Fibroblast of lung (primary cell): ENCODE data around the gene NUDCD2. TPM values are rescaled to one million over a fixed set of nuclear protein-coding genes. Genes with fewer than 3 reads are reported as not detected.
A peak's percentile ranks its signal among the peaks of the same experiment; 100 is the strongest.
"Not testable (repeated sequence)": the region's sequence is repeated elsewhere in the genome, so short reads cannot be mapped to it uniquely, and the experiment has no call there.

Experiments
- DNase-seq, 2 donors: peaks; one replicate each; pipeline versions ENCODE4 v3.0.0 to v3.0.0-alpha.2; 2010; ENCODE audit warnings: low read depth in 2 of 2
- H2AFZ ChIP-seq: 2 replicates; pipeline ENCODE4 v1.5.1; 2012; ENCODE audit warnings: low read length, control low read depth, inconsistent platforms
- H3K27ac ChIP-seq: 2 replicates; pipeline ENCODE4 v1.5.1; 2011; ENCODE audit warnings: low read length, control low read depth; ENCODE audit not compliant: insufficient read depth
- H3K27me3 ChIP-seq: 2 replicates; pipeline ENCODE4 v1.5.1; 2011; ENCODE audit warnings: mild to moderate bottlenecking, low read length; ENCODE audit not compliant: control insufficient read depth, insufficient read depth
- H3K36me3 ChIP-seq: 2 replicates; pipeline ENCODE4 v1.5.1; 2011; ENCODE audit warnings: low read length; ENCODE audit not compliant: control insufficient read depth, insufficient read depth
- H3K4me1 ChIP-seq: 2 replicates; pipeline ENCODE4 v1.5.1; 2011; ENCODE audit warnings: low read length; ENCODE audit not compliant: control insufficient read depth, insufficient read depth; ENCODE audit errors: extremely low read depth
- H3K4me2 ChIP-seq: 2 replicates; pipeline ENCODE4 v1.5.1; 2011; ENCODE audit warnings: low read length, control low read depth; ENCODE audit not compliant: insufficient read depth; ENCODE audit errors: extremely low read depth
- H3K4me3 ChIP-seq, 4 experiments: fragments of 200-600 bp in 1 of 4; sonication (generic) in 1 of 4; replicated peaks in 1 of 4; 2 replicates each; pipeline ENCODE4 v1.5.1; 2011 to 2016; ENCODE audit warnings: low read length in 4 of 4, low read depth in 3 of 4, mild to moderate bottlenecking in 3 of 4, control low read depth in 2 of 4, inconsistent platforms in 1 of 4, mixed read lengths in 1 of 4; ENCODE audit not compliant: insufficient read depth in 1 of 4; ENCODE audit errors: control extremely low read depth in 1 of 4
- H3K79me2 ChIP-seq: 2 replicates; pipeline ENCODE4 v1.5.1; 2012; ENCODE audit warnings: mild to moderate bottlenecking, low read length, inconsistent platforms; ENCODE audit not compliant: control insufficient read depth, insufficient read depth
- H3K9ac ChIP-seq: 2 replicates; pipeline ENCODE4 v1.5.1; 2011; ENCODE audit warnings: mild to moderate bottlenecking, low read length, control low read depth; ENCODE audit not compliant: insufficient read depth
- H3K9me3 ChIP-seq: 2 replicates; pipeline ENCODE4 v1.5.1; 2012; ENCODE audit warnings: low read depth, low read length; ENCODE audit not compliant: control insufficient read depth, insufficient read depth
- H4K20me1 ChIP-seq: 2 replicates; pipeline ENCODE4 v1.5.1; 2011; ENCODE audit warnings: low read length; ENCODE audit not compliant: control insufficient read depth, insufficient read depth; ENCODE audit errors: extremely low read depth
- EZH2 ChIP-seq: IDR thresholded peaks from 2 replicates; pipeline ENCODE4 v1.5.1; 2012; ENCODE audit warnings: low read length, control low read depth, mild to moderate bottlenecking; ENCODE audit errors: missing control alignments
- polyA plus RNA-seq, 2 donors: library from polyadenylated mRNA; depleted of rRNA in 1 of 2; stranded (reverse) in 1 of 2; unstranded in 1 of 2; fragments of >200 nt; gene quantifications; 2 replicates each; pipeline ENCODE4 v1.2.1, GENCODE V29; 2011 to 2012; ENCODE audit warnings: missing spikeins in 1 of 2
- total RNA-seq: library from RNA; depleted of rRNA; stranded (reverse); fragments of >200 nt; gene quantifications from 2 replicates; pipeline ENCODE4 v1.2.1, GENCODE V29; 2014
- TF ChIP-seq, protein P1 (sequence below), 2 donors: IDR thresholded peaks in 1 of 2; conservative IDR thresholded peaks in 1 of 2; 1 replicate in 1 of 2; 2 replicates in 1 of 2; pipeline ENCODE4 v1.5.1; 2011 to 2012; ENCODE audit warnings: low read length in 2 of 2, control low read depth in 1 of 2, inconsistent platforms in 1 of 2, low read depth in 1 of 2, mild to moderate bottlenecking in 1 of 2

Gene NUDCD2
- total and polyA plus RNA-seq, 2 donors (not counting 1 experiment from before 2014, with no cell fraction given): 5.9 to 7.4 TPM

DNA sequence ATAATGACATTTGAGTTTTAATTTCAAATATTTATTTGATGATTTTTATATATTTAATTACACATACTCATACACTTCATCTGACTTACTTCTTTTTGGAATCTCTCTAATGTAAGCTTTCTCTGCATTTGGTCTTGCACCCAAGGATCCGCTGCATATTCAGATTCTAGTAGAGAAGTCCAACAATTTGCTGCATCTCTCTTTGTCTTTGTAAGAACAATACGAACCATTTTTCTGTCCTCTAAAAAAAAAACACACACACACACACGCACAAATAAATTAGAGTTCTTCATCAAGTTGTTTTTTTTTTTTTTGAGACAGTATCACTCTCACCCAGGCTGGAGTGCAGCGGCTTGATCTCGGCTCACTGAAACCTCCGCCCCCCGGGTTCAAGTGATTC lies 3.1 kb downstream of the NUDCD2 start:
- H4K20me1 ChIP-seq: no peaks in the 10 kb centered on the region
- no peak overlapping the region for H3K27ac ChIP-seq
- no peaks in the 10 kb centered on the region for H3K36me3 ChIP-seq
- no peak overlapping the region for H2AFZ ChIP-seq
- no peak overlapping the region for H3K9ac ChIP-seq
- peaks cover 23% of the 10 kb centered on the region for H3K79me2 ChIP-seq
- no peak overlapping the region for H3K4me2 ChIP-seq
- no peaks in the 10 kb centered on the region for H3K9me3 ChIP-seq
- H3K27me3 ChIP-seq: no peaks in the 10 kb centered on the region
- TF ChIP-seq, protein P1, sequence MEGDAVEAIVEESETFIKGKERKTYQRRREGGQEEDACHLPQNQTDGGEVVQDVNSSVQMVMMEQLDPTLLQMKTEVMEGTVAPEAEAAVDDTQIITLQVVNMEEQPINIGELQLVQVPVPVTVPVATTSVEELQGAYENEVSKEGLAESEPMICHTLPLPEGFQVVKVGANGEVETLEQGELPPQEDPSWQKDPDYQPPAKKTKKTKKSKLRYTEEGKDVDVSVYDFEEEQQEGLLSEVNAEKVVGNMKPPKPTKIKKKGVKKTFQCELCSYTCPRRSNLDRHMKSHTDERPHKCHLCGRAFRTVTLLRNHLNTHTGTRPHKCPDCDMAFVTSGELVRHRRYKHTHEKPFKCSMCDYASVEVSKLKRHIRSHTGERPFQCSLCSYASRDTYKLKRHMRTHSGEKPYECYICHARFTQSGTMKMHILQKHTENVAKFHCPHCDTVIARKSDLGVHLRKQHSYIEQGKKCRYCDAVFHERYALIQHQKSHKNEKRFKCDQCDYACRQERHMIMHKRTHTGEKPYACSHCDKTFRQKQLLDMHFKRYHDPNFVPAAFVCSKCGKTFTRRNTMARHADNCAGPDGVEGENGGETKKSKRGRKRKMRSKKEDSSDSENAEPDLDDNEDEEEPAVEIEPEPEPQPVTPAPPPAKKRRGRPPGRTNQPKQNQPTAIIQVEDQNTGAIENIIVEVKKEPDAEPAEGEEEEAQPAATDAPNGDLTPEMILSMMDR (conservative IDR thresholded peaks at IDR 0.05 in 1 of 2, IDR thresholded peaks at IDR 0.05 in 1 of 2; ENCODE audit: low read depth in 1 of 2, low read length in 2 of 2): no peak
- TF ChIP-seq EZH2: no peak
- H3K4me3 ChIP-seq: no peak overlapping the region
- DNase-seq: no peak
- no peaks in the 10 kb centered on the region for H3K4me1 ChIP-seq

DNA sequence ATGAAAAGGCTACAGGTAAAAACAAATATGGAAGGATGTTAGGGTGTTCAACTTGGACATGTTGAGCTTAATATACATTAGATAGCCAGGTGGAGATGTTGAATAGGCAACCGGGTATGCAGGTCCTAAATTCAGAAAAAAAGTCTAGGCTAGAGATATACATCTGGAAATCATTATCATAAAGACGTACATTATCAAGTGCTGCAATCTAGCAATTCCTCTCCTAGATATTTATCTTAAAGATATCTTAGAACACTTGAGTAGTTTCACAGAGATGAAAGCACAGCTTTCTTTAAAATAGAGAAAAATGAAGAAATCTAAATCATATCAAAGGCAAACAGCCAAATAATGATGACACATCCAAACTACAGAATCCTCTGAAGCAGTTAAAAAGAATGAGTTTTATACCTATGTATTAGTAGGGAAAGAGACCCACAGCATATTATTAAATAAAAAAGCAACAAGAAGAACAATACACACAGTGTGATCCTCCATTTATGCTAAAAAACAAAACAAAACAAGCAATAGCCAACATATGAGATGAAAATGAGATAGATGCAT lies 3.8 kb downstream of the NUDCD2 start:
- Histone ChIP-seq H2AFZ (no peak overlapping the region), H4K20me1 (no peaks in the 10 kb centered on the region), H3K4me1 (no peaks in the 10 kb centered on the region), H3K4me3 (no peak overlapping the region), H3K9me3 (no peaks in the 10 kb centered on the region), H3K27me3 (no peaks in the 10 kb centered on the region), H3K4me2 (no peak overlapping the region), H3K9ac (no peak overlapping the region), H3K36me3 (peaks cover 2% of the 10 kb centered on the region), H3K27ac (no peak overlapping the region), H3K79me2 (peaks cover 23% of the 10 kb centered on the region)
- TF ChIP-seq EZH2: no peak
- TF ChIP-seq, protein P1 (conservative IDR thresholded peaks at IDR 0.05 in 1 of 2, IDR thresholded peaks at IDR 0.05 in 1 of 2; ENCODE audit: low read depth in 1 of 2, low read length in 2 of 2): no peak
- peak in 1 of 2 donors; percentile 23 for DNase-seq

DNA sequence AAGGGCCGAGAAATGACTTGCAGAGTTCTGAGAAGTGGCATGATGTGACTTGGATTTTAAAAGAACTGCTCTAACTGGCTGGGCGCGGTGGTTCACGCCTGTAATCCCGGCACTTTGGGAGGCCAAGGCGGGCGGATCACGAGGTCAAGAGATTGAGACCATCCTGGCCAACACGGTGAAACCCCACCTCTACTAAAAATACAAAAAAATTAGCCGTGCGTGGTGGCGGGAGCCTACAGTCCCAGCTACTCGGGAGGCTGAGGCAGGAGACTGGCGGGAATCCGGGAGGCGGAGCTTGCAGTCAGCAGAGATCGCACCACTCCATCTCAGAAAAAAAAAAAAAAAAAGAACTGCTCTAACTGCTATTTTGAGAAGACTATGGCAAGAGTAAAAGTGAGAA lies 4.5 kb downstream of the NUDCD2 start:
- not testable (repeated sequence) for H3K4me1 ChIP-seq, H3K27me3 ChIP-seq, H3K9me3 ChIP-seq, H3K4me2 ChIP-seq, H3K4me3 ChIP-seq, H3K36me3 ChIP-seq, H4K20me1 ChIP-seq, H3K27ac ChIP-seq, H3K9ac ChIP-seq, DNase-seq, H2AFZ ChIP-seq
- H3K79me2 ChIP-seq: peaks cover 22% of the 10 kb centered on the region
